Activated CD8-positive, alpha-beta T cell treated with anti-CD3 and anti-CD28 coated beads, Interleukin-2, amount 10 ng/mL, durations not matched to agents 7 days and 5 days (primary cell): Measurements from ENCODE around the gene MDM1. TPM values are rescaled to one million over a fixed set of nuclear protein-coding genes. Genes with fewer than 3 reads are reported as not detected.

ENCODE experiments used
- ATAC-seq: fragments of 150-1000 bp; cut with Tn5 transposase; one replicate; pipeline ENCODE4 v1.10.0; 2021; ENCODE audit warnings: moderate library complexity
- CTCF ChIA-PET: fragments of 350-600 bp; sonication (Branson Sonifier 250); formaldehyde crosslinking; loops from one replicate; lab custom pipeline; 2021; ENCODE audit warnings: antibody characterized with exemption; lab: Charles Lee
- POLR2A ChIA-PET: fragments of 350-600 bp; sonication (Branson Sonifier 250); formaldehyde crosslinking; loops from one replicate; lab custom pipeline; 2021; ENCODE audit warnings: antibody characterized with exemption; lab: Charles Lee
- DNase-seq: peaks from one replicate; pipeline ENCODE4 v3.0.0-alpha.2; 2020
- H3K27ac Mint-ChIP-seq: one replicate; pipeline ENCODE4 v1.8.0; 2021; ENCODE audit warnings: mild to moderate bottlenecking, mixed read lengths
- H3K27me3 Mint-ChIP-seq: one replicate; pipeline ENCODE4 v1.8.0; 2021; ENCODE audit warnings: low read depth, mixed read lengths
- H3K36me3 Mint-ChIP-seq: one replicate; pipeline ENCODE4 v1.8.0; 2021; ENCODE audit warnings: low read depth, mixed read lengths
- H3K4me1 Mint-ChIP-seq: one replicate; pipeline ENCODE4 v1.8.0; 2021; ENCODE audit warnings: low read depth, mixed read lengths
- H3K4me3 Mint-ChIP-seq: one replicate; pipeline ENCODE4 v1.8.0; 2021; ENCODE audit warnings: mild to moderate bottlenecking, mixed read lengths
- H3K9me3 Mint-ChIP-seq: one replicate; pipeline ENCODE4 v1.8.0; 2022; ENCODE audit warnings: mixed read lengths; ENCODE audit not compliant: insufficient read depth
- total RNA-seq, 2 experiments: library from RNA; stranded (reverse); gene quantifications; one replicate each; pipeline ENCODE4 v1.2.3, GENCODE V29; 2021

The MDM1 gene
- total RNA-seq, 2 experiments from 2014 or later = 25.0 to 28.9 TPM

DNA sequence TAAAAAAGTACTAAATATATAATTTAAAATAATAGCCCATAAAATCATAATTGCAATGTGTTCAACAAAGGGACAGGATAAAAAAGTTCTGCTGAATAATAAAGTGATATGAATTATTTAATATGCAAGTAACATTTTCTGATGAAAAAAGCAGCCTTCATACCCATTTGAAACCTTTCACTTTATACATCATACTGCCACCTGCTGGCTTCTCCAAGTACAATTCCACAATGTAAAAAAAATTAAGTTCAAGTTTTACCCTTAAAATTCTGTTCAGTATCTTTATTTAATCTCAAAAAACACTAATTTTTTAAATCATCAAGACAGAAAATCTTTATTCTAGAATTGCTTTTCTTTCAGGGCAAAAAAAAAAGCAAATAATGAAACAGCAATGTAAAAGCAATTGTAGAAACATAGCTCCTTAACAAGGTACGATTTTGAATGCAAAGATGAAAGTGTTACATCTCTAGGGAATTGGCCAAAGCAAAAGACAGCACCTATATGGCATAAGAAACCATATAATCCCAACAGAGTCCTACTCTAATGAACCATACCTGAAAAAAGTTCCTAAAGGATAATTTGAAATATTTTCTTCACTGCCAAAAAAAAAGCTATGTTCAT lies 15.0 kb downstream of the MDM1 start:
- CTCF ChIA-PET = interaction anchor here (0.6 to 3.6 kb wide), 32 partner anchors 9 to 440 kb away, joined by 3 to 84 read pairs (median 5); partner anchors contain the start of gene MDM1
- Mint-ChIP-seq H3K36me3 (peaks cover 9% of the 10 kb centered on the region), H3K4me1 (no peaks in the 10 kb centered on the region), H3K27me3 (no peaks in the 10 kb centered on the region), H3K4me3 (no peak overlapping the region), H3K27ac (no peak overlapping the region), H3K9me3 (no peaks in the 10 kb centered on the region)
- POLR2A ChIA-PET = no interaction called here
- DNase-seq (peak; percentile 72), ATAC-seq (no peak)

DNA sequence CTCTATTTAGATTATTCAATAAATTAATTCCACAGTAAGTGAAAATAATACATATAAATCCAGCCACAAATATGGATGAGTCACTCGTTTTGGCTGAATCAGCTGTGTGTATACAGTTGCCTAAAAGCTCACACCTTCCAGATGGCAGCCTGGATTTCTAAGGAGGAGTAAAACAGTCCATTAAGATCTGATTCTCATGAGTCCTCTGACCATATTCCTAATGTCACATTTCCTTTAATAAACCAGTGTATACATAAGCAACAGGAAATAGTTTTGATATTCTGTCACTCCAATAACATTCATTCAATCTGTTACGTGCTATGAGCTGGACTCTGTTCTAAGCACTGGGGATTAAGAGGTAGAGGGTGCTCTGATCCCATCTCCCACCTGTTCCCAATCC lies 21.8 kb downstream of the MDM1 start:
- ATAC-seq (no peak), DNase-seq (no peak)
- CTCF ChIA-PET = interaction anchor here (0.9 to 1.3 kb wide), 3 partner anchors 69 to 270 kb away, joined by 3 to 6 read pairs (median 4); no protein-coding TSS in a partner anchor
- Mint-ChIP-seq H3K27me3 (no peaks in the 10 kb centered on the region), H3K9me3 (no peaks in the 10 kb centered on the region), H3K36me3 (peaks cover 39% of the 10 kb centered on the region), H3K4me1 (no peaks in the 10 kb centered on the region), H3K27ac (no peak overlapping the region), H3K4me3 (no peak overlapping the region)
- POLR2A ChIA-PET = no interaction called here

DNA sequence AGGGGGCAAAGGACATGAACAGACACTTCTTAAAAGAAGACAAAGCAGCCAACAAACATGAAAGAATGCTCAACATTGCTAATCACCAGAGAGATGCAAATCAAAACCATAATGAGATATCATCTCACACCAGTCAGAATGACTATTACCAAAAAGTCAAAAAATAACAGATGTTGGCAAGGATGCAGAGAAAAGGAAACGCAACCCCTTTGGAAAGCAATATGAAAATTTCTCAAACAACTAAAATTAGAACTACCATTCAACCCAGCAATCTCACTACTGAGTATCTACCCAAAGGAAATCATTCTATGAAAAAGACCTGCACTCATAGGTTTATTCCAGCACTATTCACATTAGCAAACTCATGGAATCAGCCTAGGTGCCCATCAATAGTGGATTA lies 25.6 kb downstream of the MDM1 start:
- Mint-ChIP-seq H3K27me3 (no peaks in the 10 kb centered on the region), H3K9me3 (no peaks in the 10 kb centered on the region), H3K27ac (no peak overlapping the region), H3K4me1 (no peaks in the 10 kb centered on the region), H3K36me3 (peaks cover 53% of the 10 kb centered on the region), H3K4me3 (no peak overlapping the region)
- POLR2A ChIA-PET = no interaction called here
- CTCF ChIA-PET = no interaction called here
- DNase-seq = no peak
- no peak for ATAC-seq

DNA sequence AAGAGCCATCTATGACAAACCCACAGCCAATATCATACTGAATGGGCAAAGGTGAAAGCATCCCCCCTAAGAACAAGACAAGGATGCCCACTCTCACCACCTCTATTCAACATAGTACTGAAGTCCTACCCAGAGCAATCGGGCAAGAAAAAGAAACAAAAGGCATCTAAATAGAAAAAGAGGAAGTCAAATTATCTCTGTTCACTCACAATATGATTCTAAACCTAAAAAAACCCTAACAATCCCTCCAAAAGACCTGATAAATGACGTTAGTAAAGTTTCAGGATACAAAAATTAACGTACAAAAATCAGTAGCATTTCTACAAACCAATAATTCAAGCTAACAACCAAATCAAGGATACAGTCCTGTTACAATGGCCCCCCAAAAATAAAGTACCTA lies 26.9 kb downstream of the MDM1 start:
- no peak for DNase-seq
- POLR2A ChIA-PET = no interaction called here
- H3K27ac Mint-ChIP-seq = no peak overlapping the region
- H3K9me3 Mint-ChIP-seq = no peaks in the 10 kb centered on the region
- no peak overlapping the region for H3K4me3 Mint-ChIP-seq
- no peaks in the 10 kb centered on the region for H3K4me1 Mint-ChIP-seq
- CTCF ChIA-PET = interaction anchor here (1.0 kb wide), 1 partner anchor 82 kb away, joined by 4 read pairs; no protein-coding TSS in a partner anchor
- peaks cover 65% of the 10 kb centered on the region for H3K36me3 Mint-ChIP-seq
- ATAC-seq = no peak
- no peaks in the 10 kb centered on the region for H3K27me3 Mint-ChIP-seq

DNA sequence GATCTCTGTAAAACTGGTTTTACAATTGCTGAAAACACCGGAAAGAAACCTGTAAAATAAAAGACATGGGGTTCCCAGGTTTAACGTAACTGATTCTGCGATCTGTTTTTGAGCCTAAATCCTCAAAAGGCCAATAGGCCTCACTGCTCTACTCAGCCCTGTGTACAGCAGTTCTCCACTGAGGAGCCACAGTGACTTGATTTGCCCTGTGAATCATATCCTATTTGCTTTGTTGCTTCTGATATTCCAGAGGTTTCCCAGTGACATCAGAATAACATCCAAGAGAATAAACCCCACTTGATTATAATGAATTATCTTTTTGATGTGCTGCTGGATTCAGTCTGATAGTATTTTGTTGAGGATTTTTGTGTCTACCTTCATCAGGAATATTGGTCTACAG lies 27.5 kb downstream of the MDM1 start:
- Mint-ChIP-seq H3K4me3 (no peak overlapping the region), H3K36me3 (peaks cover 68% of the 10 kb centered on the region), H3K27me3 (no peaks in the 10 kb centered on the region), H3K4me1 (no peaks in the 10 kb centered on the region), H3K27ac (no peak overlapping the region), H3K9me3 (no peaks in the 10 kb centered on the region)
- DNase-seq (no peak), ATAC-seq (no peak)
- ChIA-PET CTCF (no interaction called here), POLR2A (no interaction called here)

DNA sequence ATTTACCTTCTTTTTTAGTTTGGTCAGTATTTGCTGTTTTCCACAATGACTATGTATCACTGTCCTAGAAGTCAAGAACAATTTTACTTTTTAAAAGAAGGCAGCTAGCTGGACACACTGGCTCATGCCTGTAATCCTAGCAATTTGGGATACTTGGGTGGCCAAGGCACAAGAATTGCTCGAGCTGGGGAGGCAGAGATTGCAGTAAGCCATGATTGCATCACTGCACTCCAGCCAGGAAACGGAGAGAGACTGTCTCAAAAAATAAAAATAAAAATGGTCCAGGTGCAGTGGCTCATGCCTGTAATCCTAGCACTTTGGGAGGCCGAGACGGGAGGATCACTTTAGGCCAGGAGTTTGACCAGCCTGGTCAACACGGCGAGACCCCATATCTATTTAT lies 28.3 kb downstream of the MDM1 start:
- peaks cover 70% of the 10 kb centered on the region for H3K36me3 Mint-ChIP-seq
- CTCF ChIA-PET = interaction anchor here (0.6 kb wide), 1 partner anchor 42 kb away, joined by 4 read pairs; no protein-coding TSS in a partner anchor

DNA sequence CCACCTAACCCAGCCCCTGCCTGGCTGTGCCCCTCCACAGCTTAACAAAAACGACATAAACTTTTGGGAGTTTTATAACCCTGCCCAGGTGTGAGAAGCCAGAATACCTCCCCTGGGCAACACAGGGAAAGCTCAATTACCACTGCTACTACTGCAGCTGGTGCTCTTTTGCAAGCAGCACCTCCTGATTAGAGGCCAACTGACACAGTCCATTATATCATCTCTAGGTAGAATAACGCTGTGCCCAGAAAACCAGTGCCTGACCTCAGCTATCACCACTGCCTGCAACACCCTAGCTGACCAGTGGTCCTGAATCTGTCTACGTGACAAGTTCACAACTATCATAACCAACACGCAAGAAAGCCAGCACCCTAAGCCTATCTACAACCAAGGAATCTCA lies 34.2 kb downstream of the MDM1 start:
- Mint-ChIP-seq H3K4me3 (no peak overlapping the region), H3K4me1 (no peaks in the 10 kb centered on the region), H3K36me3 (peaks cover 53% of the 10 kb centered on the region), H3K27ac (no peak overlapping the region), H3K27me3 (no peaks in the 10 kb centered on the region), H3K9me3 (no peaks in the 10 kb centered on the region)
- ATAC-seq (no peak), DNase-seq (no peak)
- CTCF ChIA-PET = interaction anchor here (1.3 to 1.9 kb wide), 3 partner anchors 74 to 76 kb away, joined by 3 to 5 read pairs (median 4); no protein-coding TSS in a partner anchor
- POLR2A ChIA-PET = no interaction called here

More for the DNA sequence above, 28.3 kb downstream of the MDM1 start:
- POLR2A ChIA-PET = no interaction called here
- H3K4me3 Mint-ChIP-seq = no peak overlapping the region
- no peak for ATAC-seq
- H3K4me1 Mint-ChIP-seq = no peaks in the 10 kb centered on the region
- no peak for DNase-seq
- H3K27ac Mint-ChIP-seq = no peak overlapping the region
- no peaks in the 10 kb centered on the region for H3K9me3 Mint-ChIP-seq
- H3K27me3 Mint-ChIP-seq = no peaks in the 10 kb centered on the region

DNA sequence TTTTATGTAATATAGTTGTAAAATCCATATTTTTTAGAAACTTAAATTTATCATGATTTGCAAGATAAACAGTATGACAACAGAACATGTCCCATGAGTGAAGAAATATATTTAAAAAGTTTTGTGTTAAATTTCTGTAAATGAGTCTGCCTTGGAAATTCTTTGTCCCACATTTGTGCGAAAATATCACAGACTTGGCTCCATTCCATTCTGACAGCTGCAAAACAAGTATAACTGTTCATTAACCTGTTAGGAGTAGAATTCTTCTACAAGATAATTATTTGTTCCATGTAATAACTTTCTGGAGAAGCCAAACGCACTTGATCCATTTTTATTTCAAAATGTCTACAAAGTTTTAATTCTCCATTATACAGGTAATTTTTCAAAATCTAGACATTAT lies 37.9 kb downstream of the MDM1 start:
- ChIA-PET CTCF (no interaction called here), POLR2A (no interaction called here)
- DNase-seq (no peak), ATAC-seq (no peak)
- Mint-ChIP-seq H3K9me3 (no peaks in the 10 kb centered on the region), H3K4me3 (no peak overlapping the region), H3K36me3 (peaks cover 29% of the 10 kb centered on the region), H3K27me3 (no peaks in the 10 kb centered on the region), H3K4me1 (peaks cover 13% of the 10 kb centered on the region), H3K27ac (no peak overlapping the region)

DNA sequence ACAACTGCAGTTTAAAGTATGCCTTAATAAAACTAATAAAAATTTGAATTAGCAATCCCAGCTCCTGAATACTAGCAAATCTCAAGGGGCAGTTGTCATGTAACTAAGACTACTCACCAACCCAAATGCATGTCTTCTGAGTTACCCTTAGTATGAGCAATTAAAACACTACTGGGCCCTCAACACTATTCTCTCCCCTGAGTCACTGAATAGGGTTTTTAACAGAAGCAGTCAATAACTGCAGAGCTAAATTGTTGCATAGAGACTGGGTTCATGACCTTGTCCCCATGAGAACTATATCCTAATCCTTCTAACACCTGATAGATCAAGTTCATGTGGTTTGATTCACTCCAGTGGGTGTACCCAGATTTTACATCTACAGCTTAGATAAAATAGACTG lies 38.8 kb downstream of the MDM1 start:
- no peak overlapping the region for H3K27ac Mint-ChIP-seq
- H3K4me3 Mint-ChIP-seq = no peak overlapping the region
- CTCF ChIA-PET = interaction anchor here (0.9 to 1.5 kb wide), 3 partner anchors 12 to 71 kb away, joined by 3 to 6 read pairs (median 3); no protein-coding TSS in a partner anchor
- no peaks in the 10 kb centered on the region for H3K27me3 Mint-ChIP-seq
- ATAC-seq (no peak), DNase-seq (no peak)
- H3K36me3 Mint-ChIP-seq = peaks cover 25% of the 10 kb centered on the region
- POLR2A ChIA-PET = no interaction called here
- H3K9me3 Mint-ChIP-seq = no peaks in the 10 kb centered on the region
- peaks cover 21% of the 10 kb centered on the region for H3K4me1 Mint-ChIP-seq

DNA sequence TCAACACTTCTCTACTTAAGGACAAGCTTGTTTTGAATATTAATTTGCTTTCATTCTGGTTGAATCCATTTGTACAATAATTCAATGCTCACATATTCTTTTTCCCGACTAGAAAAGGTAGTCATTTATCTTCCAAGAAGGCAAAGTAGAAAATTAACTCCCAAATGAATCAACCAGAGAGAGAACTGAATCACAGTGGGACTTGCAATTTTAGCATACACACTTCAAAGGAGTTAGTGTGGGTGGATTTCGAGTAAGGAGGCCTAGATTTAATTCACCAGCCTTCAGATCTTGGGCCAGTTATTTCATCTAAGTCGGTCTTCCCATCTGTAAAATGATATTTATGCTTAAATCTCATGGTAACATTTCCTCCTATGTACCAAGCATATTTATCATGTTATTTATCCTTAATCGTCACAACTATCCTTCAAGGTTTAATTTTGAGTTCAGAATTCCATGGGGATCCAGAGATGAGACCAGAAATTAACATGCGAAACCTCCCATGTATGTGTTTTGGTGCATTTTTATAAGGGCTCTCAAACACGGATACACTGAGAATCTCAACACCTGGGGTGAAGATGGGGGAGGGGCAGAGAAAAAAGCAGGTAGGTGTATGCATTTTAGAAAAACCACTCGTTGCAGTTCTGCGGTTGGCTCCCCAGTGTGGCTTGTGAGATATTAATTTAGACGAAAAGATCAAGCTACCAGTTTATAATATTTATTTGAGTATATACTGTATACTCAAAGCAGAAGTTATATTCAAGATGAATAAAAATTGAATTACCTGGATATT lies 39.8 kb downstream of the MDM1 start:
- H3K27ac Mint-ChIP-seq = no peak overlapping the region
- no peaks in the 10 kb centered on the region for H3K9me3 Mint-ChIP-seq
- no peak overlapping the region for H3K4me3 Mint-ChIP-seq
- no peaks in the 10 kb centered on the region for H3K27me3 Mint-ChIP-seq
- DNase-seq (no peak), ATAC-seq (no peak)
- H3K4me1 Mint-ChIP-seq = peaks cover 24% of the 10 kb centered on the region
- peaks cover 27% of the 10 kb centered on the region for H3K36me3 Mint-ChIP-seq
- ChIA-PET CTCF (interaction anchor here (0.9 to 2.6 kb wide), 4 partner anchors 25 to 70 kb away, joined by 3 to 8 read pairs (median 7); no protein-coding TSS in a partner anchor), POLR2A (no interaction called here)

DNA sequence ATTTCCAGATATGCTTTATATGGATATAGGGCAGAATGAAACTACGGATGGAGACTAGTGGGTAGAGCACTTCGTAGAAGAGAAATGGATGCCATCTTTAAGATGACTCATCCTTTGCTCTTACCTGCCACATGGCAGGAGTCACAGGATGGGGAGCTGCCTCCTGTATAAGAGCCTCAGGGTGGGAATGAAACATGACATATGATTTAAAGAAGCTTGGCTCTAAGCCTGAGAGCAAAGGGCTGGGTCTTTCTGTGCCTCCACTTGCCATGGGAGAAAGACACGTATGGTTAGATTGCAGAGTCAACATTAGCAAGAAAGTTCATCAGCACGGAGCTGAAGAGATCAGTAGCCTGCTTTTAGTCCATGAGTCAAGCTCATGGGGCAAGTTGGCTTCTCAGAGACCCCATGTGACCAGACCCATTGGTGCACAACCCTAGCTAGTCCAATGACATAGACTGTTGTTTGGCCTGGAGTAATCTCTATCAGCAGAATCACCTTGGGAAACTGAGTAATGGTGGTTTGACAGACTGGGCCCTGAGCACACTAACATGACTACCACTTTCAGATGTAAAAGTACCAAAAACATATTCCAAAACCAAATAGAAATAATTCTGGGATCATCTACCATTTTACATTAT lies 40.6 kb downstream of the MDM1 start:
- H3K36me3 Mint-ChIP-seq = peaks cover 24% of the 10 kb centered on the region
- CTCF ChIA-PET = interaction anchor here (0.8 to 2.6 kb wide), 7 partner anchors 13 to 251 kb away, joined by 3 to 8 read pairs (median 4); partner anchors contain the start of gene IFNG
- H3K9me3 Mint-ChIP-seq = no peaks in the 10 kb centered on the region
- POLR2A ChIA-PET = no interaction called here
- H3K4me1 Mint-ChIP-seq = peaks cover 24% of the 10 kb centered on the region
- no peak for DNase-seq
- no peak for ATAC-seq
- H3K4me3 Mint-ChIP-seq = no peak overlapping the region
- H3K27me3 Mint-ChIP-seq = no peaks in the 10 kb centered on the region
- H3K27ac Mint-ChIP-seq = no peak overlapping the region
